GM10248 (cell line): Measurements from ENCODE around the gene TEX2.

Experiments used
- CTCF ChIA-PET: fragments of 300-600 bp; sonication (Branson Sonifier 250); formaldehyde crosslinking; extraction: SDS; loops from one replicate; lab custom pipeline; 2021; ENCODE audit warnings: antibody characterized with exemption; lab: Yijun Ruan, JAX
- POLR2A ChIA-PET: fragments of 350-650 bp; sonication (Branson Sonifier 250); formaldehyde crosslinking; extraction: SDS; loops from one replicate; lab custom pipeline; 2020; ENCODE audit warnings: antibody characterized with exemption; lab: Yijun Ruan, JAX
- DNase-seq: peaks from one replicate; pipeline ENCODE4 v3.0.0; 2012; ENCODE audit errors: extremely low spot score
- TF ChIP-seq, protein P1 (sequence below): IDR thresholded peaks from 2 replicates; pipeline ENCODE4 v1.5.1; 2012; ENCODE audit warnings: mild to moderate bottlenecking, low read depth; ENCODE audit errors: extremely low read depth, missing control alignments, control extremely low read depth

TEX2 gene

GRCh38 chr17:64162554-64162953, 100.5 kb downstream of the TEX2 start:
- CTCF ChIA-PET, result interaction anchor here (1.2 to 2.5 kb wide), 2 partner anchors 29 to 137 kb away, joined by 3 to 6 read pairs; no protein-coding TSS in a partner anchor
- POLR2A ChIA-PET, result no interaction called here
- TF ChIP-seq, protein P1, sequence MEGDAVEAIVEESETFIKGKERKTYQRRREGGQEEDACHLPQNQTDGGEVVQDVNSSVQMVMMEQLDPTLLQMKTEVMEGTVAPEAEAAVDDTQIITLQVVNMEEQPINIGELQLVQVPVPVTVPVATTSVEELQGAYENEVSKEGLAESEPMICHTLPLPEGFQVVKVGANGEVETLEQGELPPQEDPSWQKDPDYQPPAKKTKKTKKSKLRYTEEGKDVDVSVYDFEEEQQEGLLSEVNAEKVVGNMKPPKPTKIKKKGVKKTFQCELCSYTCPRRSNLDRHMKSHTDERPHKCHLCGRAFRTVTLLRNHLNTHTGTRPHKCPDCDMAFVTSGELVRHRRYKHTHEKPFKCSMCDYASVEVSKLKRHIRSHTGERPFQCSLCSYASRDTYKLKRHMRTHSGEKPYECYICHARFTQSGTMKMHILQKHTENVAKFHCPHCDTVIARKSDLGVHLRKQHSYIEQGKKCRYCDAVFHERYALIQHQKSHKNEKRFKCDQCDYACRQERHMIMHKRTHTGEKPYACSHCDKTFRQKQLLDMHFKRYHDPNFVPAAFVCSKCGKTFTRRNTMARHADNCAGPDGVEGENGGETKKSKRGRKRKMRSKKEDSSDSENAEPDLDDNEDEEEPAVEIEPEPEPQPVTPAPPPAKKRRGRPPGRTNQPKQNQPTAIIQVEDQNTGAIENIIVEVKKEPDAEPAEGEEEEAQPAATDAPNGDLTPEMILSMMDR, result no peak
- no peak for DNase-seq

GRCh38 chr17:64161380-64162176, 101.5 kb downstream of the TEX2 start:
- POLR2A ChIA-PET, result no interaction called here
- TF ChIP-seq, protein P1, result no peak
- CTCF ChIA-PET, result interaction anchor here (1.2 kb wide), 1 partner anchor 28 kb away, joined by 3 read pairs; no protein-coding TSS in a partner anchor

GRCh38 chr17:64160378-64160777, 102.7 kb downstream of the TEX2 start:
- ChIA-PET POLR2A (interaction anchor here (0.7 kb wide), 1 partner anchor 14 kb away, joined by 4 read pairs; no protein-coding TSS in a partner anchor), CTCF (interaction anchor here (1.1 to 2.0 kb wide), 4 partner anchors 9 to 241 kb away, joined by 3 to 7 read pairs (median 4); no protein-coding TSS in a partner anchor)

More at GRCh38 chr17:64161380-64162176, 101.5 kb downstream of the TEX2 start:
- no peak for DNase-seq

DNA sequence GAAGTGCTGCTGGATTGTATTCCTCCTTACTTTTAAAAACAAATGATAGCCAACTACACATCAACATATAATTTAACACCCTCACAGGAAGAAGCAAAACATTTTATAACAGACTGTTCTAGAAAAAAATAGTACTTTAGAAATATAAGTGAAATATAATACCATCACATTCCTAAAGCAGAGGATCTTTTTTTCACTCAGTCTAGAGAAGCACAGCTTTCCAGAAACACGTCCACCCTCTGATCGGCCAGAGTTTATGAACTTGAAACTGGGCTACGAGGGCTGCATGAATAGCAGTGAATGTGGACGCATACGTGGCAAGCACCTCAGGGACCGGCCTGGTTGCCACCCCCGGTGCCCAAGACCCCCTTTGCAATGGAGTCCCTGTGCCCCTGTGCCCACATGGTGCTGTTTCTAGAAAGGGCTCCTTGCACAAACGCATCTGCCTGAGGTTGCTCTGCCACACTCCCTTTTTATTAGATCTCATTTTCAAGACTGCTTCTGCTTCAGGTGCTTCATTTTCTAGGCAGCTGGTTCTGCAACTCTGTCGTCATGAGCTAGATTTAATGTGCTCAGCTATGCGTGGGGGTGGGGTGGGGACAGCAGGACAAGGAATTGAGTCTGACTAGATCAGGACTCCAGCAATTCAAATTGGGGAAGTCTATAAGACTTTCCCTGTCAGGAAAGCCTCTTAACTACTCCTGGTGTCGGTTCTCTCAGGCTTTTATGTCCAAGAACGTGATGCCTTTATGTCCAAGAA, 104.0 kb downstream of the TEX2 start:
- no peak for DNase-seq
- CTCF ChIA-PET, result interaction anchor here (1.1 to 2.0 kb wide), 3 partner anchors 9 to 240 kb away, joined by 4 to 7 read pairs (median 4); no protein-coding TSS in a partner anchor
- TF ChIP-seq, protein P1, result no peak
- POLR2A ChIA-PET, result no interaction called here

More at GRCh38 chr17:64160378-64160777, 102.7 kb downstream of the TEX2 start:
- TF ChIP-seq, protein P1, result no peak
- DNase-seq, result no peak

- ChIA-PET POLR2A (no interaction called here), CTCF (no interaction called here)
- TF ChIP-seq, protein P1, result no peak
- no peak for DNase-seq
Observed at GRCh38 chr17:64158406-64158805, 104.7 kb downstream of the TEX2 start.

- ChIA-PET CTCF (interaction anchor here (1.6 kb wide), 1 partner anchor 24 kb away, joined by 3 read pairs; no protein-coding TSS in a partner anchor), POLR2A (no interaction called here)
- DNase-seq, result no peak
- TF ChIP-seq, protein P1, result no peak
Observed at GRCh38 chr17:64157669-64158180, 105.3 kb downstream of the TEX2 start.
